C4-2B (cell line): ENCODE measurements around the gene PTPRN2.

Experiments
- CTCF ChIP-seq: fragments of 450-650 bp; conservative IDR thresholded peaks from 2 replicates; pipeline ENCODE4 v1.5.1; 2017; ENCODE audit warnings: mild to moderate bottlenecking
- ZFX ChIP-seq: fragments of 450-650 bp; IDR thresholded peaks from 2 replicates; pipeline ENCODE4 v1.6.1; 2017

GRCh38 chr7:157565201-157565626 lies 1022.4 kb downstream of the PTPRN2 start:
- TF ChIP-seq CTCF (no peak), ZFX (no peak)
